ENCODE results near the gene XXYLT1. TPM values are rescaled to one million over a fixed set of nuclear protein-coding genes. Genes with fewer than 3 reads are reported as not detected.
"Not testable (repeated sequence)": the region's sequence is repeated elsewhere in the genome, so short reads cannot be mapped to it uniquely, and the experiment has no call there.

The XXYLT1 gene
- total RNA-seq, 1 donor from 2014 or later = 8.8 TPM

- DNase-seq (ENCODE audit: low spot score) = not testable (repeated sequence)
These were observed 84.3 kb downstream of the XXYLT1 start for GRCh38 chr3:195186710-195187047.

- DNase-seq (ENCODE audit: low spot score) = no peak
These were observed 84.8 kb downstream of the XXYLT1 start for GRCh38 chr3:195186041-195186709.

- DNase-seq (ENCODE audit: low spot score) = no peak
These were observed 85.4 kb downstream of the XXYLT1 start for GRCh38 chr3:195185583-195185982.

GRCh38 chr3:195184716-195185421 lies 86.1 kb downstream of the XXYLT1 start:
- no peak for DNase-seq (ENCODE audit: low spot score)

- no peak for DNase-seq (ENCODE audit: low spot score)
These were observed 87.7 kb downstream of the XXYLT1 start for GRCh38 chr3:195183071-195183776.

GRCh38 chr3:195182470-195182795 lies 88.5 kb downstream of the XXYLT1 start:
- DNase-seq (ENCODE audit: low spot score) = no peak

GRCh38 chr3:195181741-195182469 lies 89.1 kb downstream of the XXYLT1 start:
- DNase-seq (ENCODE audit: low spot score) = no peak

GRCh38 chr3:195181113-195181498 lies 89.9 kb downstream of the XXYLT1 start:
- DNase-seq (ENCODE audit: low spot score) = no peak

GRCh38 chr3:195180490-195181112 lies 90.4 kb downstream of the XXYLT1 start:
- no peak for DNase-seq (ENCODE audit: low spot score)

GRCh38 chr3:195179776-195180489 lies 91.0 kb downstream of the XXYLT1 start:
- DNase-seq (ENCODE audit: low spot score) = no peak

- no peak for DNase-seq (ENCODE audit: low spot score)
These were observed 92.6 kb downstream of the XXYLT1 start for GRCh38 chr3:195178124-195178910.

- no peak for DNase-seq (ENCODE audit: low spot score)
These were observed 93.4 kb downstream of the XXYLT1 start for GRCh38 chr3:195177422-195178123.

- DNase-seq (ENCODE audit: low spot score) = no peak
These were observed 94.2 kb downstream of the XXYLT1 start for GRCh38 chr3:195176776-195177175.

GRCh38 chr3:195175476-195176337 lies 95.3 kb downstream of the XXYLT1 start:
- DNase-seq (ENCODE audit: low spot score) = no peak

GRCh38 chr3:195175076-195175475 lies 95.9 kb downstream of the XXYLT1 start:
- DNase-seq (ENCODE audit: low spot score) = no peak

- no peak for DNase-seq (ENCODE audit: low spot score)
These were observed 97.3 kb downstream of the XXYLT1 start for GRCh38 chr3:195173657-195174056.

GRCh38 chr3:195172896-195173295 lies 98.1 kb downstream of the XXYLT1 start:
- no peak for DNase-seq (ENCODE audit: low spot score)

- DNase-seq (ENCODE audit: low spot score) = no peak
These were observed 98.8 kb downstream of the XXYLT1 start for GRCh38 chr3:195172039-195172684.
